HG03196 (cell line): Measurements from ENCODE around the gene MFAP2.

Experiments
- ATAC-seq: cut with Tn5 transposase; IDR thresholded peaks from one replicate; pipeline ENCODE4 v1.9.1; 2021; ENCODE audit not compliant: unreplicated experiment

MFAP2 gene

GRCh38 chr1:17008208-17008855 is 27.9 kb upstream of the MFAP2 start:
- no peak for ATAC-seq

DNA sequence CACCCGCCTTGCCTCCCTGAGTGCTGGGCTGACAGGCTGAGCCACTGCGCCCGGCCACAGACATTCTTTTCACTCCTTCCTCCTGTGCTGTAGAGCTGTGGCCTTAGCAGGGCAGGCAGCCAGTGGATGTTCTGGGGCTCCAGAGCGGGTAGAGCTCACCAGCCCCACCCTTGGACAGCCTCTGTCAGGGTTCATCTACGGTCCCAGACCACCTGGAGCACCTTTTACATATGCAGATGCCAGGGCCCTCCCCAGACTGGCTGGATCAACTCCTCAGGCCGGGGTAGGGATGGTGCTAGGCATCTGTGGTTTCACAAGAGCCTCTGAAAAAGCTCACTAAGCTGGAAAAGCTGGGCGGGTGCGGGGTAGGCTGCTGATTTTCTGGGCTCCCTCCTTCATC is 26.7 kb upstream of the MFAP2 start:
- no peak for ATAC-seq

- no peak for ATAC-seq
These were observed 24.9 kb upstream of the MFAP2 start for GRCh38 chr1:17005365-17005740.

DNA sequence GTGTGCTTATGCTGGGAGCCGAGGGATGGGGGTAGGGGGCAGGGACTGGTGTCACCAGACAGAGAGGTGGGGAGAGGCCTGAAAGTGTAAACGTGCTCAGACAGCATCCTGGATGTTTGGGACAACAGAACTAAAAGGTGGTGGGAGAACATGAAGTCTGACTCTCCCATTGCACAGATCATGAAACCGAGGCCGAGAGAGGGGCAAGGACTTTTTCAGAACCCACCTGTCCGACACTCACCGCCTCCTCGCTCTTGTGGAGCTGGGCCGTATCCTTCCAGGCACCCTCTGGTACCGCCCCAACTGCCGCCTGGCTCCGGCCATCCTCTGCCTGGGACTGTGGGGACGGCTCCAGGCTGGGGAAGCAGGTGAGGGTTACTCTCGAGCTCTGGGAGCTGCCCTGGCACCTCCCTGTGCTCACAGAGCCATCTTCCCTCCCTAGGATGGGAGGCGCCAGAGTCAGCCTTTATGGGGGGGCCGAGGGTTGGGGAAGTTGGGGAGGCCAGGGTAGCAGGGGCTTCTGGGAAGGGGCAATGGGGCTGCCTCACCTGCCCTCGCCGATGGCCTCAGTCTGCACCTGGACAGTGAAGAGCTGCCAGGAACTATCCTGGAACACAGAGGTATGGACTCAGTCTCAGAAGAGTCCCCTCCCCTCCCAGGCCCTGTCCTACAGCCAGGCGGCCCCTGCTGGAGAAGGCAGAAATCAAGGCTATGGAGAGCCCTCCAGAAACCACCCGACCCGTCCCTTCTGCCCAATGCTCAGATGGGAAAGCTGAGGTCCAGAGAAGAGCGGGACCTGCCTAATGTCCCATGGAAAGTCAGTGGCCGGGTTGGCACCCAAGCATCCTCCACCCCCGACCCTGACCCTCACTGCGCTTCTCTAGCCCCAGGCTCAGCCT is 24.3 kb upstream of the MFAP2 start:
- ATAC-seq, result no peak

DNA sequence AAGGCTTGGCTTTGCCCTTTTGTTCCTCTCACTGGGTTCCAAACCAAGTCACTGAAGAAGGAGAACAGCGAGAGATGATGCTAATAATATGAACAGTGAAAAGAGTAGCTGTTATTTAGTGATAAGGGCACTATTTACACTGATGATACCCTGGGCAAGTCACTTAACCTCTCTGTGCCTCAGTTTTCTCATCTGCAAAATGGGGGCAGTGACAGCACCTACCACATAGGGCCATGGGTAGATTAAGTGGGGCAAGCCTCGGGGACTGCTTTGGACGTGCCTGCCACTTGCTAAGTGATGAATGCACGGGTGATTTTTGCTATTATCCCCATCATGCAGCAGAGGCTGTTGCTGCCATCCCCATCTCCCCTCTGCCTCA is 22.1 kb upstream of the MFAP2 start:
- no peak for ATAC-seq

DNA sequence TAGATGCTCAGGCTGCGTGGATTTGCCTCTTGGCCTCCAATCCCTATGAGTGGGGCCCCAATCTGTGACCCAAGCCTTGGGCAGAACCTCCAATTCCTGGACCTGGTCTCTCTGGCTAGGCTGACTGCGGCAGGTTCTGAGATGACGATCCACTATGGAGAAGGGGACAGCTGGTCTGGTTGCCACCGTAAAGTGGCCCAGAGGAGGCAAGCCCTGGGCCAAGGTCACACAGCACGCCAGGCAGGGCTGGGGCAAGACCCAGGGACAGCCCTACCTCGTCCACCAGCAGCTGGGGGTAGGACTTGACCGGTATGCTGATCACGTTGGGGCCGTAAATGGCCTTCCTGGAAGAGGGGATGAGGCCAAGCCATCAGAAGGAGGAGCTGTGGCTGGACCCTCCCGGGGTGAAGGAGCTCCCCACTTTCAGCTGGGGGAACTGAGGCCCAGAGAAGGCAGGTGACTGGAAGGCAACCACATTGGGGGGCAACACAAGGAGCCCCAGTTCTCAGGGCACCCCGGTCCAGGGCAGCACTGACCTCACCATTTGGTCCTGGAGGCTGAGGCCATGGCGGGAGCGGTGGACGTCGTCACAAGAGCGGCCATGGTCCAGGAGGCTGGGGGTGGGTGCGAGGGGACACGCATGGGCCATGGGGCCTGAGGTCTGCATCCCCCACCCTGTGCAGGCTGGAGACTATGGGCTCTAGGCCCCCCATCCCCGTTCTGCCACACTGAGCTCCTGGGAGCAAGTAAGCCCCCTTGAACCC is 21.5 kb upstream of the MFAP2 start:
- no peak for ATAC-seq

GRCh38 chr1:16999863-17000262 is 19.4 kb upstream of the MFAP2 start:
- no peak for ATAC-seq

- ATAC-seq, result no peak
These were observed 18.2 kb upstream of the MFAP2 start for GRCh38 chr1:16998589-16998988.

DNA sequence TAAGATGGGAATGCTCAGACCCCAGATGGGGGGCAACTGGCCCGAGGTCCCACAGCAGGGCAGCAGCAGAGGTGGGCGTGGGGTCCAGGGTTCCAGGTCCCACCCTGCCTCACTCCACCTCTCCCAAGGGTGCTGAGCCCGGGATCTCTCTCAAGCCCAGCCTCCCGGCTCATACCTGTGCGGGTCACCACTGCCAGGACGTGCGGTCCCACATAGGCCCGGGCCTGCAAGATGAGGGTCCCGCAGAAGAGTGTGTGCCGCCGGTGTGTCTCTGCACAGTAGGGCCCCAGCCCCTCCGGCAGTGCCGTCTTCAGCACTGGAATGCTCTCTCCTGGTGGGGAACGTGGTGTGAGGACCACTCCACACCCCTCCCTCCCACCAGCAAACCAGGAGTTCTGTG is 16.4 kb upstream of the MFAP2 start:
- ATAC-seq, result no peak

DNA sequence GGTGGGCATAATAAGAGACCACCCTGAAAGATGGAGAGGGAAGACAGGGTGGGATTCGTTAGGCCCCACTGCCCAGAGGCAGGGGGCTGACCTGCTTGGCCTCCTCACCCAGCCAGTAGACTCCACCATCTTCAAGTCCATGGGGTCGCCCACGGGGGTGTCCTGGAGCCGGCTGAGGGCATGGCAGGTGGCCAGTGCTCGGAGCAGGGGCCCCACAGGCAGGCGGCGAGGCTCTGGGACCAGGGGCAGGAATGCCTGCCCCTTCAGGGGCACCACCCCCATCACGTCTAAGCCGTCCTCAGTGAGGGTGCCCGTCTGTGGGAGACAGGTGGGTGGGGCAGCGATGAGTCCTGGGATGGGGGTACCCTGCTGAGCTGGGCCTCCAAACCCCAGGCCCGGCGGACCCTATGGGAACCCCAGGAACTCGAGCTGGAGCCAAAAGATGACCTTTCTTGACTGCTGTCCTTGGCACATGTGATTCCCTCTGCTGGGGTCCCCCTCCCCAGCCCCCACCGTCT is 13.2 kb upstream of the MFAP2 start:
- no peak for ATAC-seq

GRCh38 chr1:16992675-16993074 is 12.3 kb upstream of the MFAP2 start:
- no peak for ATAC-seq

DNA sequence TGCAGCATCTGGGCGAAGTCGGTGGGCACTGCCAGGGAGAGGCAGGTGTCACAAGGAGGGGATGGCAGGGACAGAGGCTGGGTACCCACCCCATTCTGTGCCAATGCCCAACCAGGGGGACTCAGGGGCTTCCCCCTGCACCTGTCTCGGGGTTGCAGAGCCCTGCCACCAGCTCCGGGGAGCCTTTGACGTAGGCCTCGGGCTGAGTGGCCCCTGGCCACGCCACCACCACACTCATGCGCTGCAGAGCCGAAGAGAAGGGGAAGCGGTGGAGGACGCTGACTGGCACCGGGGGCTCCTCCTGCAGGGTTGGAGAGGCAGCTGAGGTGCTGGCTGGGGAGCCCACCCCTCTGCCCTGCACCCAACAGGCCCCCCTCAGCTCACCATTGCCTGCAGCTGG is 11.7 kb upstream of the MFAP2 start:
- no peak for ATAC-seq

- ATAC-seq, result no peak
These were observed 11.2 kb upstream of the MFAP2 start for GRCh38 chr1:16991571-16991970.

- ATAC-seq, result no peak
These were observed 9.4 kb upstream of the MFAP2 start for GRCh38 chr1:16989676-16990391.

- ATAC-seq, result no peak
These were observed 7.8 kb upstream of the MFAP2 start for GRCh38 chr1:16988210-16988609.

- ATAC-seq, result no peak
These were observed 6.5 kb upstream of the MFAP2 start for GRCh38 chr1:16986962-16987361.

- no peak for ATAC-seq
These were observed 6.1 kb upstream of the MFAP2 start for GRCh38 chr1:16986560-16986959.

DNA sequence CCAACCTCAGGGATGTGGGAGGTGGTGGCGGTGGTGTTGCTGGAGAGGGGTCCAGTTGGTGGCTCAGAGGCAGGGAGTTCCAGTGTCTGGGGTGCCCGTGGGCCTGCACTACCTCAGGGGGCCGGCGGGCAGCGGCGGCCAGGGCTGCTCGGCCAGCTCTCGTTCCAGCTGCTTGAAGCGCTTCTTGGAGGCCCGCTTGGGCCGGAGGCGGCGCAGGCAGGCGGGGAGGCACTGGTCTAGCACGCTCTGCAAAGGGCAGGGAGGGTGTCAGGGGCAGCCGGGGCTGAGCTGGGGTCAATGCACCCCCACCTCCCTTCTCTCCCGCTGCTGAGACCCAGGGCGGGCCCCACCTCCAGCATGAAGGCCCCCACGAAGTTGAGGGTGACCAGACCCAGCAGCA is 5.7 kb upstream of the MFAP2 start:
- ATAC-seq, result no peak

- no peak for ATAC-seq
These were observed 4.3 kb upstream of the MFAP2 start for GRCh38 chr1:16984717-16985116.

DNA sequence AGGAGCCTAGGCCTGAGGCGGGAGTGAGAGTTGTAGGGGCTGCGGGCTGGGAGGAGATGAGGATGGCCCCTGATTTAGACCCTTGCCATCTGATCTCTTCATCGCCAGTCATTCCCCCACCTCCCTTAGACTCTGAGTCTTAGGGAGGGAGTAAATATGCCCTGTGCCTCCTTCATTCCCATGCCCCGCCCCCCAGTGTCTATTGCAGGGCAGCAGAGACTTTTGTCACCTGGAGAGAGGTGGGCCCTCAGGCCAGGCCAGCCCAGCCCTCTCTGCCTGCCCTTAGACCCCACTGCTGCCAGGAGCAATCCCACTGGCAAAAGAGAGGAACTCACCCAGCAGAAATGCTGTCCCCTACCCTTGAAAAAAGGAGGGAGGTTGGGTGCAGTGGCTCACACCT is 3.2 kb upstream of the MFAP2 start:
- ATAC-seq, result no peak

- no peak for ATAC-seq
These were observed 2.5 kb upstream of the MFAP2 start for GRCh38 chr1:16982902-16983301.
